Measurements from ENCODE around the gene CMIP.

DNA sequence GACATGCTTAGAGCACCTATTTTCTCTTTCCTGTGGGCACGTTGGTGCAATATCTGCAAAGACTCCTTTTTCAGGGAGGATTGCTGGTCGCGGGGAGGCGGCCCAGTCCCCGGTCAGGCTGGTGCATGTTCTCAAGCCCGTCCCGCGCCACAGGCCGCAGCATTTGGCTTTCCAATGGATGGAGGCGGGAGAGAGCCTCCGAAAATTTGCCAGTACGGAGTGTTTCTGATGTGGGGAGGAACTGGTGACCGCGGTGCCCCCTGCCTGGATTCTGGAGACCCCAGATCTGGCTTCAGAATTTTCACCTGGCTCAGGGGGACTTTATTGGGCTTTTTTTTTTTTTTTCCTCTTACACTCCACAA is 2.3 kb downstream of the CMIP start:
- TF ChIP-seq, protein P1, sequence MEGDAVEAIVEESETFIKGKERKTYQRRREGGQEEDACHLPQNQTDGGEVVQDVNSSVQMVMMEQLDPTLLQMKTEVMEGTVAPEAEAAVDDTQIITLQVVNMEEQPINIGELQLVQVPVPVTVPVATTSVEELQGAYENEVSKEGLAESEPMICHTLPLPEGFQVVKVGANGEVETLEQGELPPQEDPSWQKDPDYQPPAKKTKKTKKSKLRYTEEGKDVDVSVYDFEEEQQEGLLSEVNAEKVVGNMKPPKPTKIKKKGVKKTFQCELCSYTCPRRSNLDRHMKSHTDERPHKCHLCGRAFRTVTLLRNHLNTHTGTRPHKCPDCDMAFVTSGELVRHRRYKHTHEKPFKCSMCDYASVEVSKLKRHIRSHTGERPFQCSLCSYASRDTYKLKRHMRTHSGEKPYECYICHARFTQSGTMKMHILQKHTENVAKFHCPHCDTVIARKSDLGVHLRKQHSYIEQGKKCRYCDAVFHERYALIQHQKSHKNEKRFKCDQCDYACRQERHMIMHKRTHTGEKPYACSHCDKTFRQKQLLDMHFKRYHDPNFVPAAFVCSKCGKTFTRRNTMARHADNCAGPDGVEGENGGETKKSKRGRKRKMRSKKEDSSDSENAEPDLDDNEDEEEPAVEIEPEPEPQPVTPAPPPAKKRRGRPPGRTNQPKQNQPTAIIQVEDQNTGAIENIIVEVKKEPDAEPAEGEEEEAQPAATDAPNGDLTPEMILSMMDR (IDR thresholded peaks at IDR 0.05; ENCODE audit: poor library complexity, severe bottlenecking) = no peak
- TF ChIP-seq EZH2 (IDR thresholded peaks at IDR 0.05; ENCODE audit: borderline replicate concordance, insufficient read depth, low read length, poor library complexity, severe bottlenecking) (no peak), EP300 (conservative IDR thresholded peaks at IDR 0.05; ENCODE audit: poor library complexity, severe bottlenecking) (no peak), POLR2AphosphoS5 (IDR thresholded peaks at IDR 0.05) (no peak), SMC3 (conservative IDR thresholded peaks at IDR 0.05; ENCODE audit: poor library complexity) (no peak)
